WTC11 (cell line): ENCODE results near the gene CCDC136.

ENCODE experiments used
- CTCF ChIP-seq: fragments of 200-600 bp; IDR thresholded peaks from 2 replicates; pipeline ENCODE4 v1.8.0; 2022; ENCODE audit warnings: antibody characterized with exemption
- JUN ChIP-seq: sonication (generic); formaldehyde crosslinking; IDR thresholded peaks from 2 replicates; pipeline ENCODE4 v1.8.0; 2023; ENCODE audit warnings: mild to moderate bottlenecking, missing genetic modification reagents
- SOX15 ChIP-seq: fragments of 250-450 bp; sonication (Bioruptor Pico); IDR thresholded peaks from 2 replicates; pipeline ENCODE4 v1.9.0; 2021; ENCODE audit warnings: mild to moderate bottlenecking
- SP1 ChIP-seq: sonication (generic); formaldehyde crosslinking; conservative IDR thresholded peaks from 2 replicates; pipeline ENCODE4 v1.8.1; 2022; ENCODE audit warnings: missing genetic modification reagents
- USF2 ChIP-seq: sonication (generic); formaldehyde crosslinking; IDR thresholded peaks from 2 replicates; pipeline ENCODE4 v1.8.1; 2023; ENCODE audit warnings: mild to moderate bottlenecking, missing genetic modification reagents, moderate library complexity
- ZNF416 ChIP-seq: fragments of 250-450 bp; sonication (Bioruptor Pico); IDR thresholded peaks from 2 replicates; pipeline ENCODE4 v1.9.0; 2021; ENCODE audit warnings: mild to moderate bottlenecking, inconsistent platforms
- ZNF512 ChIP-seq: sonication (generic); formaldehyde crosslinking; IDR thresholded peaks from 2 replicates; pipeline ENCODE4 v1.8.1; 2022; ENCODE audit warnings: missing genetic modification reagents, borderline replicate concordance

- TF ChIP-seq CTCF (no peak), USF2 (no peak), SP1 (CRISPR knock-in tag) (no peak), ZNF416 (CRISPR knock-in tag) (no peak), ZNF512 (no peak), JUN (CRISPR knock-in tag) (no peak), SOX15 (no peak)
Measured at GRCh38 chr7:128805225-128805624, 13.5 kb downstream of the CCDC136 start.
